Gastroesophageal sphincter (tissue), 4 donors: ENCODE results near the gene PRDM5. TPM values are rescaled to one million over a fixed set of nuclear protein-coding genes. Genes with fewer than 3 reads are reported as not detected.

Source experiments
- ATAC-seq: fragments of 150-250 bp; one replicate; pipeline ENCODE4 v1.9.1; 2016; ENCODE audit warnings: mild to moderate bottlenecking, moderate library complexity
- H3K27ac ChIP-seq, 4 donors: fragments of 200-600 bp; sonication (generic) in 3 of 4; 1 replicate in 3 of 4; 2 replicates in 1 of 4; pipeline ENCODE4 v1.5.1; 2016 to 2019
- H3K27me3 ChIP-seq: fragments of 200-600 bp; sonication (generic); one replicate; pipeline ENCODE4 v1.5.1; 2019
- H3K36me3 ChIP-seq, 2 donors: fragments of 200-600 bp; sonication (generic); one replicate each; pipeline ENCODE4 v1.5.1; 2019; ENCODE audit warnings: control low read depth in 1 of 2
- H3K4me1 ChIP-seq, 3 donors: fragments of 200-600 bp; sonication (generic); 1 replicate in 2 of 3; 2 replicates in 1 of 3; pipeline ENCODE4 v1.5.1; 2016 to 2019; ENCODE audit warnings: control low read depth in 2 of 3
- H3K4me3 ChIP-seq, 2 donors: fragments of 200-600 bp; sonication (generic); one replicate each; pipeline ENCODE4 v1.5.1; 2019; ENCODE audit warnings: mild to moderate bottlenecking in 1 of 2, moderate library complexity in 1 of 2
- H3K9me3 ChIP-seq, 3 donors: fragments of 200-600 bp; sonication (generic); one replicate each; pipeline ENCODE4 v1.5.1; 2017 to 2019; ENCODE audit warnings: control low read depth in 2 of 3
- EP300 ChIP-seq: sonication (generic); formaldehyde crosslinking; IDR thresholded peaks from one replicate; pipeline ENCODE4 v1.6.1; 2017; ENCODE audit warnings: antibody characterized with exemption, mild to moderate bottlenecking
- POLR2A ChIP-seq, 2 donors: fragments of 450-650 bp; IDR thresholded peaks; one replicate each; pipeline ENCODE4 v1.6.1; 2017; ENCODE audit warnings: antibody characterized with exemption in 2 of 2, mild to moderate bottlenecking in 2 of 2, moderate library complexity in 1 of 2
- POLR2AphosphoS5 ChIP-seq: sonication (generic); formaldehyde crosslinking; IDR thresholded peaks from one replicate; pipeline ENCODE4 v1.6.1; 2017; ENCODE audit warnings: antibody characterized with exemption
- WGBS, 2 donors: methylation state at CpG; one replicate each; pipeline ENCODE4 v1.1.5; 2018; ENCODE audit warnings: low coverage in 1 of 2; 5-methylcytosine and 5-hydroxymethylcytosine counted together
- total RNA-seq, 4 donors: library from RNA; depleted of rRNA; stranded (reverse); fragments of >200 nt; gene quantifications; one replicate each; pipeline ENCODE4 v1.1.0, GENCODE V29; 2016
- TF ChIP-seq, protein P1 (sequence below), 4 experiments: fragments of 200-600 bp in 2 of 4; fragments of 450-650 bp in 2 of 4; sonication (generic) in 1 of 4; IDR thresholded peaks; one replicate each; pipeline ENCODE4 v1.5.1; 2017 to 2019; ENCODE audit warnings: antibody characterized with exemption in 4 of 4, mild to moderate bottlenecking in 2 of 4, moderate library complexity in 2 of 4

Gene PRDM5
- total RNA-seq, 4 donors from 2014 or later: 10.6 to 33.9 (median 18.9) TPM

DNA sequence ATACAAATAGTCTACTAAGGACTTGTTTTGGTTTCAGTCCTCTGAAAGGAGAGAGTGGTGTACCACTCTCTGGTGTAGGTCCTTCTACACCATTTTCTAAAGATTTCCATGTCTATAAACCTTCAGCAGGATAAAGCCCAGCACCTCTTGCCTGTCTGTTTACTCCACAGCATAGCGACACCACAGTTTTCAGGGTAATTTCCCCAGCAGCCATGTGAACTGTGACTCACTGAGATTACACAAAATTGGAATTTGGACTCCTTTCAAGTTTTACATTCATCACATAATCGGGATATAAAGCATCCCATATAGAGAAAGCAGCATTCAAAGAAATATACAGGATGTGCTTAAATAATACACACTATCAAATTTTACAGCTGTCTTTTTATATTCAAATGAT, 229.6 kb downstream of the PRDM5 start:
- Histone ChIP-seq H3K27me3 (no peaks in the 10 kb centered on the region), H3K9me3 (no peaks in the 10 kb centered on the region), H3K27ac (no peak overlapping the region), H3K4me1 (peaks cover 0 to 22% (median 0%) of the 10 kb centered on the region in 3 donors), H3K4me3 (no peak overlapping the region), H3K36me3 (no peaks in the 10 kb centered on the region)
- 9 to 13% methylated on average over 2 of the region's 2 CpGs for WGBS, 2 donors
- no peak for ATAC-seq
- TF ChIP-seq POLR2A (IDR thresholded peaks at IDR 0.05) (no peak), POLR2AphosphoS5 (no peak), EP300 (no peak)
- TF ChIP-seq, protein P1, sequence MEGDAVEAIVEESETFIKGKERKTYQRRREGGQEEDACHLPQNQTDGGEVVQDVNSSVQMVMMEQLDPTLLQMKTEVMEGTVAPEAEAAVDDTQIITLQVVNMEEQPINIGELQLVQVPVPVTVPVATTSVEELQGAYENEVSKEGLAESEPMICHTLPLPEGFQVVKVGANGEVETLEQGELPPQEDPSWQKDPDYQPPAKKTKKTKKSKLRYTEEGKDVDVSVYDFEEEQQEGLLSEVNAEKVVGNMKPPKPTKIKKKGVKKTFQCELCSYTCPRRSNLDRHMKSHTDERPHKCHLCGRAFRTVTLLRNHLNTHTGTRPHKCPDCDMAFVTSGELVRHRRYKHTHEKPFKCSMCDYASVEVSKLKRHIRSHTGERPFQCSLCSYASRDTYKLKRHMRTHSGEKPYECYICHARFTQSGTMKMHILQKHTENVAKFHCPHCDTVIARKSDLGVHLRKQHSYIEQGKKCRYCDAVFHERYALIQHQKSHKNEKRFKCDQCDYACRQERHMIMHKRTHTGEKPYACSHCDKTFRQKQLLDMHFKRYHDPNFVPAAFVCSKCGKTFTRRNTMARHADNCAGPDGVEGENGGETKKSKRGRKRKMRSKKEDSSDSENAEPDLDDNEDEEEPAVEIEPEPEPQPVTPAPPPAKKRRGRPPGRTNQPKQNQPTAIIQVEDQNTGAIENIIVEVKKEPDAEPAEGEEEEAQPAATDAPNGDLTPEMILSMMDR (IDR thresholded peaks at IDR 0.05): no peak

DNA sequence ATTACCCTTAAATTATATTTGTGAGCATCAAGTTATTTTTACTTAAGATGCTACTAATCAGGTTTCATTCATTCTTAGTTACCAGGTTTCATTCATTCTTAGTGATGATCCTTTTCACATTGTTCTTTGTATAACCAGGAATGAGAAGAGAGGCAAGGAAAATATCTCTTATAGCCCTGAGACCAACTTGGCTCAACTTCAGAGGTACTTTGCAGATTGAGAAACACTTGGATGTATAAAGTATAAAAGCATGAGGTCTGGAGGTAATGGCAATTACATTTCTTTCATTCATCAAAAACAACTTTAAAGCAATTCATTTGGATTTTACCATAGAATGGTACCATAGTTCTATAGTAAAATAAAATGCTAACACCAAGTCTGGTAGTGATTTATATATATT, 231.0 kb downstream of the PRDM5 start:
- H3K4me1 ChIP-seq: peaks cover 0 to 22% (median 0%) of the 10 kb centered on the region in 3 donors
- no peaks in the 10 kb centered on the region for H3K27me3 ChIP-seq
- H3K4me3 ChIP-seq: no peak overlapping the region
- H3K36me3 ChIP-seq: no peaks in the 10 kb centered on the region
- TF ChIP-seq POLR2AphosphoS5 (no peak), POLR2A (IDR thresholded peaks at IDR 0.05) (no peak), EP300 (no peak)
- TF ChIP-seq, protein P1 (IDR thresholded peaks at IDR 0.05): no peak
- ATAC-seq: no peak
- no peak overlapping the region for H3K27ac ChIP-seq
- H3K9me3 ChIP-seq: no peaks in the 10 kb centered on the region

DNA sequence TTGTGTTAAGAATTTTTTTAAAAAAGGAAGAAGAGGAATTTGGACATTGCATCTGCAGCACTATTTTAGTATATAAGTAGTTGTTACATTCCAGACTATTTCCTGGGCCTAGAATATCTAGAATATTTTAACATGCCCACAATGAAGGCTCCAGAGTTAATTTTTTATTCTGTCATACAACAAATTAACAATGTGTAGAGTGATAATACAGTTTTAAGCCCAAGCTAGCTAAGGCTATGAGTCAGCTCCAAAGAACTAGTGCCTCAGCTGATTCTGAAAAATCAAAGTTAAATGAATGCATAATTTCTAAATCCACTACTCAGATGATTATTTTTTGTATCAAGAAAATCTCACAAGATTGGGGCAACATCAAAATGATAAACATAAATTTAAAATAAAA, 231.4 kb downstream of the PRDM5 start:
- Histone ChIP-seq H3K4me3 (no peak overlapping the region), H3K27me3 (no peaks in the 10 kb centered on the region), H3K36me3 (no peaks in the 10 kb centered on the region), H3K9me3 (no peaks in the 10 kb centered on the region), H3K4me1 (peaks cover 0 to 18% (median 0%) of the 10 kb centered on the region in 3 donors), H3K27ac (no peak overlapping the region)
- no peak for ATAC-seq
- no peak for TF ChIP-seq POLR2A (IDR thresholded peaks at IDR 0.05)
- TF ChIP-seq EP300: no peak
- TF ChIP-seq POLR2AphosphoS5: no peak
- TF ChIP-seq, protein P1 (IDR thresholded peaks at IDR 0.05): no peak

DNA sequence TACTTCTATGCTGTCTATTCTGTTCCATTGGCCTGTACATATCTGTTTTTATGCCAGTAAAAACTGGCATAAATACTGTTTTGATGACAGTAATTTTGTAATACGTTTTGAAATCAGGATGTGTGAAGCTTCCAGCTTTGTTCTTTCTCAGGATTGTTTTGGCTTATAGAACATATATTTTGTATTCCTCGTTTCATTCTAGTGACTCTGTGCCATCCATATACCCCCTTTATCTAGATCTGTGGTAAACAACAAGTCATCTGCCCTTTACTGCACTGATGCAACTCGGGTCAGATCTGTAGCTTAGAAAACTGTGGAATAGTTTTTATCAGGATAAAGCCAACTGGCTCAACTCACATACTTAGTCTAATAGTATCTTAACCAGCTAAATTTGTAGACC, 233.7 kb downstream of the PRDM5 start:
- Histone ChIP-seq H3K27ac (no peak overlapping the region), H3K27me3 (no peaks in the 10 kb centered on the region), H3K4me3 (no peak overlapping the region), H3K4me1 (no peaks in the 10 kb centered on the region), H3K36me3 (no peaks in the 10 kb centered on the region), H3K9me3 (no peaks in the 10 kb centered on the region)
- no peak for ATAC-seq
- TF ChIP-seq POLR2AphosphoS5: no peak
- TF ChIP-seq, protein P1 (IDR thresholded peaks at IDR 0.05): no peak
- TF ChIP-seq EP300: no peak
- TF ChIP-seq POLR2A (IDR thresholded peaks at IDR 0.05): no peak
- 62 to 79% methylated on average over 2 to 3 of the region's 3 CpGs for WGBS, 2 donors

DNA sequence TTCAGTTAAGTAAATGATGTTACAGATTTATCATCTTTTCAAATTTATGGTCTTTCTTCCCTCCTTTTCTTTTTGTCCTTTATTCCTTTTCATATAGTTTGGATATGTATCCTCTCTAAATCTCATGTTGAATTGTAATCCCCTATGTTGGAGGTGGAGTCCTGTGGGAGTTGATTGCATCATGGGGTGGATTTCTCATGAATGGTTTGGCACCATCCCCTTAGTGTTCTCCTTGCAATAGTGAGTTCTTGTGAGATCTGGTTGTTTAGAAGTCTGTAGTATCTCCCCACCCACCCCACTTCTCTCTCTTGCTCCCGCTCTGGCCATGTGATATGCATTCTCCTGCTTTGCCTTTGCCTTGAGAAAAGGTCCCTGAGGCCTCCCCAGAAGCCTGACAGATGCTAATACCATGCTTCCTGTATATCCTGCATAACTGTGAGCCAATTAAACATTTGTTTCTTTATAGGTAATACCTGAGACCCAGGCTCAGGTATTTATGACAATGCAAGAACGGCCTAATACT, 236.7 kb downstream of the PRDM5 start:
- TF ChIP-seq POLR2A (IDR thresholded peaks at IDR 0.05) (no peak), EP300 (no peak), POLR2AphosphoS5 (no peak)
- TF ChIP-seq, protein P1 (IDR thresholded peaks at IDR 0.05): no peak
- Histone ChIP-seq H3K27ac (no peak overlapping the region), H3K36me3 (no peaks in the 10 kb centered on the region), H3K27me3 (no peaks in the 10 kb centered on the region), H3K4me3 (no peak overlapping the region), H3K9me3 (no peaks in the 10 kb centered on the region), H3K4me1 (no peaks in the 10 kb centered on the region)
- 87 to 100% methylated on average over 2 of the region's 2 CpGs for WGBS, 2 donors
- ATAC-seq: no peak
